NB4 (cell line): Measurements from ENCODE around the gene PCA3.

Experiments used
- POLR2A ChIP-seq: IDR thresholded peaks from 2 replicates; pipeline ENCODE4 v1.6.1; 2011; ENCODE audit warnings: mild to moderate bottlenecking; ENCODE audit not compliant: insufficient read length; ENCODE audit errors: extremely low read depth
- TF ChIP-seq, protein P1 (sequence below): IDR thresholded peaks from one replicate; pipeline ENCODE4 v1.5.1; 2012; ENCODE audit warnings: low read depth, low read length
- TF ChIP-seq, protein P2 (sequence below): IDR thresholded peaks from 2 replicates; pipeline ENCODE4 v1.6.1; 2011; ENCODE audit warnings: low read depth, low read length

- no peak for TF ChIP-seq POLR2A
- TF ChIP-seq, protein P1, sequence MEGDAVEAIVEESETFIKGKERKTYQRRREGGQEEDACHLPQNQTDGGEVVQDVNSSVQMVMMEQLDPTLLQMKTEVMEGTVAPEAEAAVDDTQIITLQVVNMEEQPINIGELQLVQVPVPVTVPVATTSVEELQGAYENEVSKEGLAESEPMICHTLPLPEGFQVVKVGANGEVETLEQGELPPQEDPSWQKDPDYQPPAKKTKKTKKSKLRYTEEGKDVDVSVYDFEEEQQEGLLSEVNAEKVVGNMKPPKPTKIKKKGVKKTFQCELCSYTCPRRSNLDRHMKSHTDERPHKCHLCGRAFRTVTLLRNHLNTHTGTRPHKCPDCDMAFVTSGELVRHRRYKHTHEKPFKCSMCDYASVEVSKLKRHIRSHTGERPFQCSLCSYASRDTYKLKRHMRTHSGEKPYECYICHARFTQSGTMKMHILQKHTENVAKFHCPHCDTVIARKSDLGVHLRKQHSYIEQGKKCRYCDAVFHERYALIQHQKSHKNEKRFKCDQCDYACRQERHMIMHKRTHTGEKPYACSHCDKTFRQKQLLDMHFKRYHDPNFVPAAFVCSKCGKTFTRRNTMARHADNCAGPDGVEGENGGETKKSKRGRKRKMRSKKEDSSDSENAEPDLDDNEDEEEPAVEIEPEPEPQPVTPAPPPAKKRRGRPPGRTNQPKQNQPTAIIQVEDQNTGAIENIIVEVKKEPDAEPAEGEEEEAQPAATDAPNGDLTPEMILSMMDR = no peak
- TF ChIP-seq, protein P2, sequence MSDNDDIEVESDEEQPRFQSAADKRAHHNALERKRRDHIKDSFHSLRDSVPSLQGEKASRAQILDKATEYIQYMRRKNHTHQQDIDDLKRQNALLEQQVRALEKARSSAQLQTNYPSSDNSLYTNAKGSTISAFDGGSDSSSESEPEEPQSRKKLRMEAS = no peak
Observed at GRCh38 chr9:76734716-76735115, 29.5 kb upstream of the PCA3 start.
